AG08396 (cell line): ENCODE measurements around the gene ZBTB22.
"Not testable (repeated sequence)": the region's sequence is repeated elsewhere in the genome, so short reads cannot be mapped to it uniquely, and the experiment has no call there.

ENCODE experiments used
- DNase-seq: peaks from one replicate; pipeline ENCODE4 v3.0.0; 2012; ENCODE audit warnings: low spot score, mixed read lengths

Gene ZBTB22

DNA sequence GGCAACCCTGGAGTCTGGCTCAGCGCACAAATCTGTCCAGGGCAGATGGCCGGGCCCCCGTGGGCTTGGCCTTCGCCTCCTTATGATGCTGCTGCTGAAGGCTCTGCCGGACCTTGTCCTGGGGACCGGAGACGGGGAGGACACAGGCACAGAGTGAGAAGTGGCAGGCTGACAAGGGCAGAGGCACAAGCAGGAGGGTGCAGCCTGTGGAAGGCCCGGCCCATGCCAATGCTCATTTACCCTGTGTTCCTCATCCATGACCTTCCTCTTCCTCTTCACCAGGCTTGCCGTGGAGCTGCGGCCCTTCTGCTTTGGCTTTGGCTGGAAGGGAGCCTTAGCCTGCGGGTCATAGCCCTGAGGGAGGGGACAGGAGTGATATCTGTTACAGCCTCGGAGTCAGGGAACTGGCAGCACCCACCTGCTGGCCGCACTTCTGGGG is 38.3 kb downstream of the ZBTB22 start:
- DNase-seq, result no peak

DNA sequence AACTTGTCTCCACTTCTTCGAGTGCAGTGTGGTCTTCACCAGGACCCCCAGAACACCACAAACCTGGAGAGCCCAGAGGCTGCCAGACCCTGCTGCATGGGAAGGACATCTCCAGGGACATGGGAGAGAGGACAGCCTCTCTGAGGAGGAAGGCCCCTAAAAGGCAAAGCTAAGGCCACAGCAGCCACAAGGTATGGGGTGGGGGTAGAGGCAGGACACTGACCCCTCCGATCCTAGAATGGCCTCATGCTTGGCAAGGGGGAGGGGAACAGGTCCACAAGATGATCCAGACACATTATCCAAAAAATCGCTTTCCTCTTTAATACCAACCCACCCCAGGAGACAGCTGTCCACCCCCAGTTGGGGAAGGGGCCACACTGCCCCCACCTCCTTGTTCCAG is 38.7 kb downstream of the ZBTB22 start:
- DNase-seq, result no peak

DNA sequence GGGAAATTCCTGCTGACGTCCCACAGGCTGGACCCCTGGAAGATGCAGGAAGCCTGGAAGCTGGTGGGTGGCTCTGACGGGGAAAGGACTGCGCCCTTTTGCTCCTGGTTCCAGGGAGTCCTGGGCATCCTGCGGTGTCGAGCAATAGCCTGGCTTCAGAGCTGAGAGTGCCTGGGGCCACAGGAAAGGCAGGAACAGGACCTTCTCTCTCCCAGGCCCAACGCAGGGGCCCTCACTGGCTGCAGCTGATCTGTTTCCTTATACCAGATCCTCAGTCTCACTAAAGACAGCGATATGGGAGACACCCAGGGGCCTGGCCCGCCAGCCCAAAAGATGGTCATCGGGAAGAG is 39.2 kb downstream of the ZBTB22 start:
- DNase-seq, result no peak

DNA sequence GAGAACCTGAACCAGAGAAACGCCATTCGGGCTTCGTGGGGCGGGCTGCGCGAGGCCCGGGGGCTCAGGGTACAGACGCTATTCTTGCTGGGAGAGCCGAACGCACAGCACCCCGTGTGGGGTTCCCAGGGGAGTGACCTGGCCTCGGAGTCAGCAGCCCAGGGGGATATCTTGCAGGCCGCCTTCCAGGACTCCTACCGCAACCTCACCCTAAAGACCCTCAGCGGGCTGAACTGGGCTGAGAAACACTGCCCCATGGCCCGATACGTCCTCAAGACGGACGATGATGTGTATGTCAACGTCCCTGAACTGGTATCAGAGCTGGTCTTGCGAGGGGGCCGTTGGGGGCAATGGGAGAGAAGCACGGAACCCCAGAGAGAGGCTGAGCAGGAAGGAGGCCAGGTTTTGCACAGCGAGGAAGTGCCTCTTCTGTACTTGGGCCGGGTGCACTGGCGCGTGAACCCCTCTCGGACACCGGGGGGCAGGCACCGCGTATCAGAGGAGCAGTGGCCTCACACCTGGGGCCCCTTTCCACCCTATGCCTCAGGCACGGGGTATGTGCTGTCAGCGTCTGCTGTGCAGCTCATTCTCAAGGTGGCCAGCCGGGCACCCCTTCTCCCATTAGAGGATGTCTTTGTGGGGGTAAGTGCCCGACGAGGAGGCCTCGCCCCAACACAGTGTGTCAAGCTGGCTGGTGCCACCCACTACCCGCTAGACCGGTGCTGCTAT is 39.7 kb downstream of the ZBTB22 start:
- DNase-seq, result no peak

GRCh38 chr6:33276864-33277662 is 40.5 kb downstream of the ZBTB22 start, which contains the start of gene B3GALT4:
Gene B3GALT4, plus strand, starts transcription at chr6:33277123. Its CDS starts 297 bp downstream, at chr6:33277420.
- DNase-seq, result peak; percentile 84

GRCh38 chr6:33276581-33276863 is 41.0 kb downstream of the ZBTB22 start:
- no peak for DNase-seq

DNA sequence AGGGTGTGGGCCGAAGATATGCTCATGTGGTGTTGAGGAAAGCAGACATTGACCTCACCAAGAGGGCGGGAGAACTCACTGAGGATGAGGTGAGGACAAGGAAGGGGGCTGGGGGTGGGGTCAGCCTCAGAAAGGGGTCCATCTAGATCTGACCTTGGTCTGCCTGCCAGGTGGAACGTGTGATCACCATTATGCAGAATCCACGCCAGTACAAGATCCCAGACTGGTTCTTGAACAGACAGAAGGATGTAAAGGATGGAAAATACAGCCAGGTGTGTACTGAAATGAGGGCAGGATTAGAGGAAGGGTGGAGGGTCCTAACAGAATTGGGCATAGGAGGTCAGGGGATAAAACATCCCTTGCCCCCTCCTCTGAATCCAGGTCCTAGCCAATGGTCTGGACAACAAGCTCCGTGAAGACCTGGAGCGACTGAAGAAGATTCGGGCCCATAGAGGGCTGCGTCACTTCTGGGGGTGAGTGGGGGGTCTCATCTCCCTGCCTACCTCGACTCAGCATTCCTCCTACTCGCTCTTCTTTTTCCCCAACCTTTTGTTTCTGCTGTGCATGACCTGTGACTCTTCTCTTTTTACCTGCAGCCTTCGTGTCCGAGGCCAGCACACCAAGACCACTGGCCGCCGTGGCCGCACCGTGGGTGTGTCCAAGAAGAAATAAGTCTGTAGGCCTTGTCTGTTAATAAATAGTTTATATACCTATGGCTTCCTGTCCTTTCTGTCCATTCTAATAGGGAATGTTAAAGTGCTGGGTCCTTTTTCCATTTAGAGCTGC is 41.6 kb downstream of the ZBTB22 start:
- DNase-seq, result not testable (repeated sequence)

DNA sequence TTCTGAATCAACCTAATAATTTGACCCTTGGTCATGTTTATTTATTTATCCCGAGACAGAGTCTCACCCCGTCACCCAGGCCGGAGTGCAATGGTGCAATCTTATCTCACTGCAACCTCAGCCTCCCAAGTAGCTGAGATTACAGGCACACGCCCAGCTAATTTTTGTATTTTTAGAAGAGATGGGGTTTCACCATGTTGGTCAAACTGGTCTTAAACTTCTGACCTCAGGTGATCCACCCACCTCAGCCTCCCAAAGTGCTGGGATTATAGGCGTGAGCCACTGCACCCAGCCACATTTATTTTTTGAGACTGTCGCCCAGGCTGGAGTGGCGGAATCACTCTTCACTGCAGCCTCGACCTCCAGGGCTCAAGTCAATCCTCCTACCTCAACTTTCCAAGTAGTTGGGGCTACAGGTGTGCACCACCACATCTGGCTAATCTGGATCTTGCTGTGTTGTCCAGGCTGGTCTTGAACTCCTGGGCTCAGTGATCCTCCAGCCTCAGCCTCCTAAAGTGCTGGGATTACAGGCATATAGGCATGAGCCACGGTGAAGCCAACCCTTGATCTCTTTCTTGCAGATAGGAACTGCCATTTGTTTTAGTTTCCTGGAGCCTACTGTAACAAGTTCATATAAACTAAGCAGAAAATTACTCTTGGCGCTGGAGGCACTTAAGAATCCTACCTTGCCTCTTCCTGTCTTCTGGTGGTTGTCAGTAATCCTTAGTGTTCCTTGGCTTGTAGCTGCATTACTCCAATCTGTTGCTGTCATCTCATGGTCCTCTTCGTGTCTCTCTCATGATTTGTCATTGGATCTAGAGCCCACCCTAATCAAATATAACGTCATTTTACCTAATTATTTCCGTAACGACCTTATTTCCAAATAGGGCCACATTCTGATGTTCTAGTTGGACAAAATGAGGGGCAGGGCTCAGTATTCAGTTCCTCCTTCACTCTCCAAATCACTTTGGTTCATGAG is 43.3 kb downstream of the ZBTB22 start:
- DNase-seq, result no peak

- no peak for DNase-seq
Measured at GRCh38 chr6:33273129-33273923, 44.2 kb downstream of the ZBTB22 start.

GRCh38 chr6:33272275-33273128 is 45.0 kb downstream of the ZBTB22 start:
- DNase-seq, result no peak

DNA sequence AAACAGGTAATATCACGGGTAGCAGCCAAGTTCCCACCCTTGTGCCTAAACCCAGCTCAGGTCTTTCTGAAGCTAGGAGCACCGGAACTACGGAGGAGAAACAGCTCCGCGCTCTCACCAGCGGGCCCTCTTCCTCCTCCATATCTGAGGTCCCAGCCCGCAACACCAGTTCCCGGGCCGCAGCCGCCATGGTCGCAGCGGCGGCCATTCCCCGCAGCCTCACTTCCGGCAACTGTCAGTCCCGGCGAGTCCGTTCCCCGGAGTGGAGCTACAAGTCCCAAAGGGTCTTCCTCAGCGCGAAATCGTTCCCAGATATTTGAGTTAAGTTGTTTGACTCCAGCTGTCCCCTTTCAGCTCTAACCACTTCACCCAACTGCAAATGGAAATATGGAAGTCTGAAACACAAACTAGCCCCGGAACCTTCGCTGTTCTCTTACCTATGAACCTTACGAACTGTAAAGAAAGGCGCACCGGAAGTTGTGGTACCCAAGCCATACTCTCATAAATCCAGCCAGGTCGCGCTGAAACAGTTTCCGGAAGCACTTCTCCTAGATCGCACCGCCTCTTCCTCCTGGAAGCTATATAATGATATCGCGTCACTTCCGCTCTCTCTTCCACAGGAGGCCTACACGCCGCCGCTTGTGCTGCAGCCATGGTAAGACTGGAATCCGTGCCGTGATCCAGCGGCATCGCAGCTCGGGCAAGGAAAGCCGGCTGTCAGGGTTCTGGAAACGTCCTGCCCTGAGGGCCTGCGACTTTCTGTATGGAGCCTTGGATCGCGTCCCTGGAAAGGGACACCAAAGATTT is 45.9 kb downstream of the ZBTB22 start, which contains the start of the genes RPS18 and VPS52:
Gene RPS18, plus strand, starts transcription at position 608 of the 807 bp plus-strand sequence. Its CDS starts 45 bp downstream, at position 653.
Gene VPS52, minus strand, starts transcription at position 409 of the 807 bp plus-strand sequence. Its CDS starts 201 bp downstream, at position 208.
- peak; percentile 93 for DNase-seq

DNA sequence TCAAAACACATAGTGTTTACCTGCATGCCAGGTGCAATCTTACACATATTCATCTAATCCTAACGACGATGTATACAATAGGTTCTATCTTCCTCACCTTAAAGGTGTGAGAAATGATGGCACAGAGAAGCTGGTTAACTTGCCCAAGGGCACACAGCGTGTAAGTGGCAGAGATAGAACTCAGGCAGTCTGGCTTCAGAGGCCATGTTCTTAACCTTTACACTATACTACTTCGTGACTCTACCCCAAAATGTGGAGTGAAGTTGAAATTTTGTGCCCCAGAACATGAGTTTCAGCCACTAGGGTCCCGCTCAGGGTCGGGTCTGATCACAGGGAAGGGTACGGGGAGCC is 46.5 kb downstream of the ZBTB22 start:
- no peak for DNase-seq
